GM18909 (cell line): ENCODE measurements around the gene IRF8.

ENCODE experiments used
- ATAC-seq: cut with Tn5 transposase; IDR thresholded peaks from one replicate; pipeline ENCODE4 v1.9.1; 2021; ENCODE audit warnings: mild to moderate bottlenecking; ENCODE audit not compliant: unreplicated experiment, poor library complexity

IRF8 gene

GRCh38 chr16:85948138-85948509 is 49.2 kb downstream of the IRF8 start:
- ATAC-seq, result peak; percentile 38

- ATAC-seq, result no peak
These were observed 49.8 kb downstream of the IRF8 start for GRCh38 chr16:85948616-85949265.

DNA sequence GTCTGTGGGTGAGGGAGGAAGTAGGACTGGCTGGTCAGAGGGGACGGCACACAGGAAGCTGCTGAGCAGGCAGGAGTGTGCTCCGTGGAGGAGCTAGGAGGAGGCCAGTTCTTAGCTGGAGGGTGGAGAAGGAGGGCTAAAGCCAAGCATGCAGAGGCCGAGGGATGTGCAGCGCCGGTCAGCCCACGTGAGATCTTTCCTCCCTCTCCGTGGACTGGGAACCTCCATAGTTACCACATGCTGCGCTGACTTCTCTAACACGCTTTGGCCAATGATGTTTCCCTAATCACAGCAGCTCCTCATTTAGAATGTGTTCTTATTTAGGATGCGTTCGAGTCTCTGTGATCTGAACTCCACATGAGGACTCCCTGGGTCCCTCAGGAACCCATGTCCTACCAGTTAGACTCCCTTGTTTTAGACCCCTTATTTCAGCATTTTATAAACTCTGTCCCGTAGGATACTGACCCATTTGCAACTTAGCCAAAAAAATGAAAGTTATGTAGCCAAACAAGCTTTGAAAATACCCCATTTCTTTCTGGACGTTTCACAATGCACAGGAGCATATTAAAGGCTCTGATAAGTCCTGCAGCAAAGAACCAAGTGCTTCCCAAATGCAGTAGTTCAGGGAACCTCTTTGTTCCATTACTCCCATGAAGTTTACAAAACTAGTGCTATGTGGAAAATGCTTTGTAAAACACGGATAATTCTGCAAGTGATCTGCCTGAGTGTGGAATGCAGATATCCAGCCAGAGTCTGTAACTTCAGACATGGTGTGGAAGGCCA is 51.4 kb downstream of the IRF8 start:
- ATAC-seq, result no peak

- ATAC-seq, result no peak
These were observed 53.2 kb downstream of the IRF8 start for GRCh38 chr16:85952197-85952596.

- ATAC-seq, result no peak
These were observed 53.8 kb downstream of the IRF8 start for GRCh38 chr16:85952811-85953210.

DNA sequence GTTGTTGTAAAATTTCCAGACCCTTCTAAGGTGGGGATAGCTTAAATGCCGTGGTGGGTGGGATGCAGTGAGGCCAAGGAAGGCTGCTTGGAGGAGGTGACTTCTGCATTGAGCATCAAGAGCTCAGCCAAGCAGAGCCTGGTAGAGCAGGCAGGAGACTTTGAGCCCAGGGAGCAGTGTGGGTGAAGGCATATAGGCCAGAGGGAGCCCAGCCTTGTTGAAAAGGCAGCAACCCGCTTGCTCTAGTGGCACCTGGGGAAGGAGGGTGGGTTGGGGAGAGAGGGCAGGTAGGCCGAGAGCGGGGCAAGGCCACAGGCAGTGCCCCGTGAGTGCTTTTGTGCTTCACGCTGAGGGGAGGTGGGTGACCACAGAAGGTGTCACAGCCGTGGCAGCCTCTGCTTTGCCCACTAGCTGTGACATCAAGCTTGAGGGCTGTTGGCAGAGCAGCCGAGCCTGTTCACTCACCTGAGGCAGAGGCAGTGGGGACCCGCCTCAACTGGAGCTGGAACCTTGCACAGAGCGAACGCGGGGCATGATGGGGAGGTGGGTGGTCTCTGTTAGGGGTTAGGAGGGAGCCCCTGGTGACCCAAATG is 56.1 kb downstream of the IRF8 start:
- no peak for ATAC-seq

DNA sequence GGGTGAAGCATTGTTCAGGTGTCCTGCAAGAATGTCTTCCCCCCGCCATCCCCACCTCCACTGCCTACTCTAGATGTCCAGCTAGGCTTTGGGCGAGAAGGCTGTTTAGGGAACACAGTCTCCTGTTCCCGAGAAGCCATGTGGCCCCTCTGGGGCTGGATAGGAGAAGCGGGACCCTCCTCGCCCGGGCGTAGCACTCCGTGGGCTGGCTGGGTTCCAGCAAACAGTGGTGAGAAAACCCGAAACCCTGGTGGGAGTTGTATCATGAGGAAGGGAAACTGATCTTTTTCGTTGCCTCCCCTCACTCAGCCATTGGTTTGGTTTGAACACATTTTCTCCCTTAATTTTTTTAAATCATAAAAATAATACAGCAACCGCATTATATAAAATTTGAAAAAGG is 56.6 kb downstream of the IRF8 start:
- ATAC-seq, result no peak

- ATAC-seq, result no peak
These were observed 57.5 kb downstream of the IRF8 start for GRCh38 chr16:85956426-85956825.

- no peak for ATAC-seq
These were observed 59.8 kb downstream of the IRF8 start for GRCh38 chr16:85958731-85959130.

GRCh38 chr16:85959686-85960085 is 60.7 kb downstream of the IRF8 start:
- ATAC-seq, result no peak

DNA sequence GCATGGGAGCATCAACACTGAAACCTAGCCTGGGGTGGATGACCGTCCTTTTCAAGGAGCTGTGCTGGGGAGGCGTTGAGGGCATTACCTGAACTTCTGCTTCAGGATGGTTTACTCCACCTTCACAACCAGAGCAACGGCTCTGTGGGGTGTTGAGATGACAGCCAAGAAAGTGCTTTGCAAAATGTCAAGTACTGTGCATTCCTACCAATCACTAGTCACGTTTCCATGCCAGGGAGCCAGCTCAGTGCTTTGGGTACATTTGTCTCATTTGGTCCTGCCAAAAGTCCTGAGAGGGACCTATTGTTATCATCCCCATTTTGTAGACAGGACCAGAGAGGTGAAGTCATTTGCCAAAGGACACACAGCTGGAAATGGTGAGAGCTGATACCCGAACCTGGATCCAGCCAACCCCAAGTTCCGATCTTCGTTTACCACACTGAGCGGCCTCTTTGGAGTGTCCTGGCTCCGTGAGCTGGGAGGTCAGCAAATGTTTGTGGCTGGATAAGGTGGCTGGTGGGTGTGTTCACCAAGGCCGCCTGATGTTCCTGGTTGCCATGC is 61.6 kb downstream of the IRF8 start:
- no peak for ATAC-seq

- no peak for ATAC-seq
These were observed 63.3 kb downstream of the IRF8 start for GRCh38 chr16:85961988-85962915.

GRCh38 chr16:85963753-85964285 is 64.9 kb downstream of the IRF8 start:
- ATAC-seq, result no peak

DNA sequence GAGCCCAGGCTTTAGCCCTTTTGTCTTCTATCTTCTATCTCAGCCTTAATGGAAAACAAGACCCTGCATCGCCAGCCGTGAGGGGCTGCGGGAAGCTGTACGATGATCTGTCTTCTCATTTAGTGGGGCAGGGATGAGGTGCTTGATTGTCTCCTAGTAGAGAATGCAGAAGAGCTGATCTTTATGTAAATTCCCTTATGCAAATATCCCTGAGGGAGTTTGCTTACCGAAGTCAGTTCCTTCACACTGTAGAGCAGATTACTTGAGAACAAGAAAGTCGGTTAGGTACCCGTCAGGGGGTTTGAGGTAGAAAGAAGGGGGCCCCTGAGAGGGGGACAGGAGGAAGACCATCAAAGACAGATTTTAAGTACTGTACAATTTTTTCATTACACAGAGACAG is 66.2 kb downstream of the IRF8 start:
- no peak for ATAC-seq

DNA sequence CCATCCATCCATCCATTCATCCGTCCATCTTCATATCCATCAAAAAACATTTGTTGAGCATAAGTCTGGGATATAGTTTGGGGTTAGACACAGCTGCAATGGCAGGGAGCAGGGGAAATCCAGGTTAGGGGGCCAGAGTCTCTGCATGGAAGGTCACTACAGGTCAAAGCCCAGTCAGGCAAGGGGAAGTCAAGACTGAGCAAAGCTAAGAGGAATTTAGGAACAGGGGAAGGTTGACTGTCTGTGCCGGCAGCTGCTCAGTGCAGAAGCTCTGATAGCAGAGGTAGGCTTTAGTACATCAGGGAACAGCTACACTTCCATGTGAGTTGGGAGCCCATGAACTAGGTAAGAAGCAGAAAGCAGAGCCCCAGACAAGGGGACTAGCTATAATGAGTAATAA is 68.1 kb downstream of the IRF8 start:
- ATAC-seq, result no peak

DNA sequence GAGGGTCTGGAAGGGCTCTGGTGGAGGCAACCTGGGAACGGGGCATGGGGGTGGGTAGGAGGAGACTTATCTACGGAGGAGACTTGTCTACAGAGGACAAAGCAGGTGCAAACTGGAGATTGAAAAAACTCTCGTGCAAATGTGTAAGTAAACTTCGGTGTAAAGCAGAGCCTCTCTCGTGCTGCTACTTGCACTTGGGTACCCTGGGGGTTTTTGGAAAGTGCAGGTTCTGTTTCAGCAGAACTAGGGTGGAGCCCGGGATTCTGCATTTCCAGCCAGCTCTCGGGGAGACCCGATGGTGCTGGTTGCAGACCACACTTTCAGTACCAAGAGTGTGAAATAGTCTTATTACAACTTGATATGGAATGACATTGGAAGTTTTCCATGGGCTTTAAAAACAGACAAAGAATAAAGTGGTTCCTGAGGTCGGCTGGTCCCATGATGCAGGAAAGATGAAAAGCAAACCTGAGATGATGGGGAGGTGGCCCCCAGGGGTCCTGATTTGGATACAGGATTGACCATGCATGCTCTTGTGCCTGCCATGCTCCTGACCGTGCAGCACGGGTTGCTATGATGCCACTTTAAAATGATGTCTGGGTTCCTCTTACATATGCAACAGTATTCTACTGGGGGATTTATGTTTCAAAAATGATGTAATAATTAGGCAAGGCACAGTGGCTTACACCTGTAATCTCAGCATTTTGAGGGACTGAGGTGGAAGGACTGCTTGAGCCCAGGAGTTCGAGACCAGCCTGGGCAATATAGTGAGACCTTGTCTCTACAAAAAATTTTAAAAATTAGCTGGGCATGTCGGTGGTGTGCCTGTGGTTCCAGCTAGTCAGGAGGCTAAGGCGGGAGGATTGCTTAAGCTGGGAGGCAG is 69.3 kb downstream of the IRF8 start:
- no peak for ATAC-seq

- no peak for ATAC-seq
These were observed 70.2 kb downstream of the IRF8 start for GRCh38 chr16:85969159-85969558.

- ATAC-seq, result no peak
These were observed 70.6 kb downstream of the IRF8 start for GRCh38 chr16:85969591-85969990.
